B cell (primary cell): ENCODE results near the gene BRF1.

Experiments
- EZH2 ChIP-seq: IDR thresholded peaks from 2 replicates; pipeline ENCODE4 v1.6.1; 2012; ENCODE audit warnings: borderline replicate concordance, low read depth, mild to moderate bottlenecking, moderate library complexity, low read length; ENCODE audit not compliant: insufficient read depth, poor library complexity, severe bottlenecking
- TF ChIP-seq, protein P1 (sequence below): fragments of 200-600 bp; IDR thresholded peaks from one replicate; pipeline ENCODE4 v1.8.0; 2022; ENCODE audit warnings: antibody characterized with exemption, mild to moderate bottlenecking

- no peak for TF ChIP-seq EZH2
- TF ChIP-seq, protein P1, sequence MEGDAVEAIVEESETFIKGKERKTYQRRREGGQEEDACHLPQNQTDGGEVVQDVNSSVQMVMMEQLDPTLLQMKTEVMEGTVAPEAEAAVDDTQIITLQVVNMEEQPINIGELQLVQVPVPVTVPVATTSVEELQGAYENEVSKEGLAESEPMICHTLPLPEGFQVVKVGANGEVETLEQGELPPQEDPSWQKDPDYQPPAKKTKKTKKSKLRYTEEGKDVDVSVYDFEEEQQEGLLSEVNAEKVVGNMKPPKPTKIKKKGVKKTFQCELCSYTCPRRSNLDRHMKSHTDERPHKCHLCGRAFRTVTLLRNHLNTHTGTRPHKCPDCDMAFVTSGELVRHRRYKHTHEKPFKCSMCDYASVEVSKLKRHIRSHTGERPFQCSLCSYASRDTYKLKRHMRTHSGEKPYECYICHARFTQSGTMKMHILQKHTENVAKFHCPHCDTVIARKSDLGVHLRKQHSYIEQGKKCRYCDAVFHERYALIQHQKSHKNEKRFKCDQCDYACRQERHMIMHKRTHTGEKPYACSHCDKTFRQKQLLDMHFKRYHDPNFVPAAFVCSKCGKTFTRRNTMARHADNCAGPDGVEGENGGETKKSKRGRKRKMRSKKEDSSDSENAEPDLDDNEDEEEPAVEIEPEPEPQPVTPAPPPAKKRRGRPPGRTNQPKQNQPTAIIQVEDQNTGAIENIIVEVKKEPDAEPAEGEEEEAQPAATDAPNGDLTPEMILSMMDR: no peak
These were observed 25.4 kb downstream of the BRF1 start for GRCh38 chr14:105275267-105275946.
